ENCODE measurements around the gene CALML4.

CALML4 gene

DNA sequence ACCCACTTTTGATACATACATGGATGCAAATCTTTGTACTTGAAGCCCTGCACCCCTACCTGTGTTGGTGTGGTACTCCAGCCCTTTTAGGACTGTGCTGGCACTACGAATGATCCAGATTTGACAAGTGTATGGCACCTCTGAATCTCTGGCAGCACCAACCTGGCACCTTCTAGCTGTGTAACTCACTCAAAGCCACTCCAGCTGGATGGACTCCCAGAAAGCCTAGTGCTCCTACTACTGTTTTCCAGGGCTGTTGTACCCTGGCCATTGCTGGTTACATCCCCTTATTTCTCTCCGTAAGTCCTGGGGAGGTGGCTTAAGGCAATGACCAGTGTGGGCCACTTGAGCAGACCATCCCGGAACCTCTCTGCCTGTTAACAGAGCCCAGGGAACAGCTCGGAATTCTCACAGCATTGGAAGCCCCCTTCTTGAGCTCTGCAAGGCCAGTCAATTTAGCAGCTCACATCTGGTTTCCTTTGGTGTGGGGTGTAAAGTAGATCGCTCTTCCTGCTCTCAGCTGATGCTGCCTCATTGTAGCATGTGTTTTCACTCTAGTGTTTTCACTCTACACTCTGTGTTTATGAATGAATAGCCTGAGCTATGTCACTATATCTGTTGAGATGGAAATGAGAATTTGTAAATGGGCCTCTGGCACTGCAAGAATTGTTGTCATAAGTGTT lies 12.2 kb downstream of the CALML4 start:
- Histone ChIP-seq H3K36me3 (peaks cover 29% of the 10 kb centered on the region), H3K9me3 (ENCODE audit: severe bottlenecking) (no peaks in the 10 kb centered on the region), H3K27me3 (ENCODE audit: insufficient read depth, low read depth, severe bottlenecking) (no peaks in the 10 kb centered on the region), H3K27ac (no peak overlapping the region), H3K4me3 (ENCODE audit: low read depth, low read length) (no peak overlapping the region)
- TF ChIP-seq, protein P1, sequence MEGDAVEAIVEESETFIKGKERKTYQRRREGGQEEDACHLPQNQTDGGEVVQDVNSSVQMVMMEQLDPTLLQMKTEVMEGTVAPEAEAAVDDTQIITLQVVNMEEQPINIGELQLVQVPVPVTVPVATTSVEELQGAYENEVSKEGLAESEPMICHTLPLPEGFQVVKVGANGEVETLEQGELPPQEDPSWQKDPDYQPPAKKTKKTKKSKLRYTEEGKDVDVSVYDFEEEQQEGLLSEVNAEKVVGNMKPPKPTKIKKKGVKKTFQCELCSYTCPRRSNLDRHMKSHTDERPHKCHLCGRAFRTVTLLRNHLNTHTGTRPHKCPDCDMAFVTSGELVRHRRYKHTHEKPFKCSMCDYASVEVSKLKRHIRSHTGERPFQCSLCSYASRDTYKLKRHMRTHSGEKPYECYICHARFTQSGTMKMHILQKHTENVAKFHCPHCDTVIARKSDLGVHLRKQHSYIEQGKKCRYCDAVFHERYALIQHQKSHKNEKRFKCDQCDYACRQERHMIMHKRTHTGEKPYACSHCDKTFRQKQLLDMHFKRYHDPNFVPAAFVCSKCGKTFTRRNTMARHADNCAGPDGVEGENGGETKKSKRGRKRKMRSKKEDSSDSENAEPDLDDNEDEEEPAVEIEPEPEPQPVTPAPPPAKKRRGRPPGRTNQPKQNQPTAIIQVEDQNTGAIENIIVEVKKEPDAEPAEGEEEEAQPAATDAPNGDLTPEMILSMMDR (IDR thresholded peaks at IDR 0.05; ENCODE audit: low read depth, low read length), result no peak
- DNase-seq, result no peak

DNA sequence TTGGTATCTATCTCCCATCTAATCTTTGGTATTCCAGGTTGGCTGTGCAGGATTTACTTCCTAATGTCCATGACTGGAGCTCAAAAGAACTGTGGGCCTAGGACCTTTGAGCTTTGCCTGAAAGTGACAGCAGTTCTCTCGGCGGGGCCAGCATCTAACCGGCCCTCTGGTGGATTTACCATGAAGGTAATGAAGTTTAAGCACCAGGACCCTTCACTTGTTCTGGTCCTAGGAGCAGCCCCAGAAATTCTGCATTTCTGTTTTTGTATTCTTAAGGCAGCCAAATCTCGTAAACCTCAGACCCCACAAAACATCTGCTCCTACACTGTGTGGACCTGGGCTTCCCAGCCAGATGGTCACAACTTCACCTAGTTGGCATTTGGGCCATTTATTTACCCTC lies 13.0 kb downstream of the CALML4 start:
- Histone ChIP-seq H3K36me3 (peaks cover 35% of the 10 kb centered on the region), H3K9me3 (ENCODE audit: severe bottlenecking) (no peaks in the 10 kb centered on the region), H3K27ac (no peak overlapping the region), H3K27me3 (ENCODE audit: insufficient read depth, low read depth, severe bottlenecking) (no peaks in the 10 kb centered on the region), H3K4me3 (ENCODE audit: low read depth, low read length) (no peak overlapping the region)
- DNase-seq, result no peak
- TF ChIP-seq, protein P1 (IDR thresholded peaks at IDR 0.05; ENCODE audit: low read depth, low read length), result no peak

DNA sequence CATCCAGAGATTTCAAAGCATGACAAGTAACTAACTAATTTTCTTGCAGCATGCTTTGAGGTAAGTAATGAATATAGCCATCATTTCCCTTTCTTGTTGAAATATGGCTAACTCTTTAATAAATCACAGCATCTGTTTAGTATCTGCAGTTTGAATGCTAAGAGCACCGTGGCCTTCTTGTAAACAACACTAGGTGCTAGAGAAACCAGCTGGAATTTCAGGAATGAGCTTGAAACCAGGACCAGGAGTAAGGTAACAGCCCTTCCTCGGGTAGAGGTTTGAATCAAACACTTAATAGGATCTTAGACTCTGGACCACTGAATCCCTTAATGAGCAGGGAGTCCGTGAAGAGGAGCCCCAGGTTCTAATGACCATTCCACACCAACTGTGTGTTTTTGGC lies 13.6 kb downstream of the CALML4 start:
- no peak overlapping the region for H3K27ac ChIP-seq
- no peak overlapping the region for H3K4me3 ChIP-seq (ENCODE audit: low read depth, low read length)
- no peaks in the 10 kb centered on the region for H3K9me3 ChIP-seq (ENCODE audit: severe bottlenecking)
- DNase-seq, result no peak
- peaks cover 37% of the 10 kb centered on the region for H3K36me3 ChIP-seq
- TF ChIP-seq, protein P1 (IDR thresholded peaks at IDR 0.05; ENCODE audit: low read depth, low read length), result no peak
- no peaks in the 10 kb centered on the region for H3K27me3 ChIP-seq (ENCODE audit: insufficient read depth, low read depth, severe bottlenecking)

DNA sequence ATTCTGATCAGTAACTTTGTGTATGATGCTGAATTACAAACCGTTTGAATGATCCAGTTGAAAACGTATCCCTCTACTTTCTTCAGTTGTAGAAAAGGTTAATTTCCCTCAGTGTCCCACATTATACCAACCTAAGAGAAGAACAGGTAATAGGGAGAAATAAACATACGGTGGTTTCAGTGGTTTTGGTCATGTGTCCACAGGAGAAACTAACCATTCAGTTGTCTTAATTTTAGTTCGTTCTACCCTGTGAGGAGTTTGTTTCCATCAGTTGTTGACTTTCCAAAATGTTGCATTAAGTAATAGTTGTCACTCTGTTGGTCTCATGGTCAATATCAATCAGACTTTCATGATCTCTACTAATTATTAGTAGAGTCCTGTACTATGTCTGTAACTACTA lies 15.1 kb downstream of the CALML4 start:
- TF ChIP-seq, protein P1 (IDR thresholded peaks at IDR 0.05; ENCODE audit: low read depth, low read length), result no peak
- H3K36me3 ChIP-seq, result peaks cover 49% of the 10 kb centered on the region
- DNase-seq, result no peak
- no peak overlapping the region for H3K4me3 ChIP-seq (ENCODE audit: low read depth, low read length)
- H3K27ac ChIP-seq, result no peak overlapping the region
- no peaks in the 10 kb centered on the region for H3K9me3 ChIP-seq (ENCODE audit: severe bottlenecking)
- H3K27me3 ChIP-seq (ENCODE audit: insufficient read depth, low read depth, severe bottlenecking), result no peaks in the 10 kb centered on the region

DNA sequence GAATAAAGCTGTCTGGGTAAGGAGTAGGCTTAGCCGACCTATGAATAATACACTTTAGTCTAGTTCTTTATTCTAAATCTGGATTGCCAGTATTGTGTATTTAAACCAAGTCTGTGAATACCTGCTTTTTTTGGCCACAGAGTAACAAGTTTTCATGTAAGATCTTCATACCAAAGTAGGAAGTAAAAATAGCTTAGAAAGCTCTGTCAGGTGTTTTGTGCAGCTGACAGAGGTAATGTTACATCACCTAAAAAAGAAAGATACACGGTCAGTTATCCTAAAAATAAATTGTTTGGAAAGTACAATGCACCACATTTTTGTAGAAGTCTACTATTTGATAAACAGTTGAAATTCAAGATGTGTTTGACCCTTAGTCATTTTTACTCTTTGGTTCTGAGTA lies 16.5 kb downstream of the CALML4 start:
- no peaks in the 10 kb centered on the region for H3K27me3 ChIP-seq (ENCODE audit: insufficient read depth, low read depth, severe bottlenecking)
- TF ChIP-seq, protein P1 (IDR thresholded peaks at IDR 0.05; ENCODE audit: low read depth, low read length), result no peak
- no peak for DNase-seq
- no peaks in the 10 kb centered on the region for H3K9me3 ChIP-seq (ENCODE audit: severe bottlenecking)
- no peak overlapping the region for H3K27ac ChIP-seq
- H3K4me3 ChIP-seq (ENCODE audit: low read depth, low read length), result no peak overlapping the region
- H3K36me3 ChIP-seq, result peaks cover 60% of the 10 kb centered on the region

DNA sequence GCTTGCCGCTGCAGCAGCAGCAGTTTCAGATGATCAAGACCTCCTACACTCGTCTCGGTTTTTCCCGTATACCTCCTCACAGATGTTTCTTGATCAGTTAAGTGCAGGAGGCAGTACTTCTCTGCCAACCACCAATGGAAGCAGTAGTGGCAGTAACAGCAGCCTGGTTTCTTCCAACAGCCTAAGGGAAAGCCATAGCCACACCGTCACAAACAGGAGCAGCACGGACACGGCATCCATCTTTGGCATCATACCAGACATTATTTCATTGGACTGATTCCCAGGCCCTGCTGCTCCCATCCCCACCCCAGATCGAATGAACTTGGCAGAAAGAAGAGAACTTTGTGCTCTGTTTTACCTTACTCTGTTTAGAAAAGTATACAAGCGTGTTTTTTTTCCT lies 17.6 kb downstream of the CALML4 start:
- Histone ChIP-seq H3K9me3 (ENCODE audit: severe bottlenecking) (no peaks in the 10 kb centered on the region), H3K27ac (no peak overlapping the region), H3K4me3 (ENCODE audit: low read depth, low read length) (no peak overlapping the region), H3K27me3 (ENCODE audit: insufficient read depth, low read depth, severe bottlenecking) (no peaks in the 10 kb centered on the region), H3K36me3 (peaks cover 59% of the 10 kb centered on the region)
- TF ChIP-seq, protein P1 (IDR thresholded peaks at IDR 0.05; ENCODE audit: low read depth, low read length), result no peak
- no peak for DNase-seq
